K562 (cell line): ENCODE results near the gene OR4D6.

Experiments used
- EZH2 ChIP-seq: IDR thresholded peaks from 2 replicates; pipeline ENCODE4 v1.6.1; 2012; ENCODE audit warnings: low read depth, mild to moderate bottlenecking, inconsistent platforms, low read length, borderline replicate concordance
- POU5F1 ChIP-seq: fragments of 150-350 bp; IDR thresholded peaks from 2 replicates; pipeline ENCODE4 v1.6.1; 2014; ENCODE audit warnings: borderline replicate concordance, low read length, low read depth, mild to moderate bottlenecking; ENCODE audit not compliant: partially characterized antibody
- SMAD3 ChIP-seq: fragments of 450-650 bp; formaldehyde crosslinking; conservative IDR thresholded peaks from 2 replicates; pipeline ENCODE4 v1.4.0; 2020; ENCODE audit warnings: mild to moderate bottlenecking
- ZNF165 ChIP-seq: fragments of 250-450 bp; sonication (Bioruptor Pico); IDR thresholded peaks from 2 replicates; pipeline ENCODE4 v1.4.0; 2020; ENCODE audit warnings: borderline replicate concordance
- ZNF274 ChIP-seq: IDR thresholded peaks from 2 replicates; pipeline ENCODE4 v1.6.1; 2011; ENCODE audit warnings: low read depth, mild to moderate bottlenecking, low read length, moderate library complexity, borderline replicate concordance
- TF ChIP-seq, protein P1 (sequence below), 2 experiments: fragments of 450-650 bp; formaldehyde crosslinking in 1 of 2; IDR thresholded peaks; 2 replicates each; pipeline versions ENCODE4 v1.4.0 to v1.6.1; 2014 to 2020; ENCODE audit warnings: mild to moderate bottlenecking in 2 of 2, borderline replicate concordance in 1 of 2, low read depth in 1 of 2

DNA sequence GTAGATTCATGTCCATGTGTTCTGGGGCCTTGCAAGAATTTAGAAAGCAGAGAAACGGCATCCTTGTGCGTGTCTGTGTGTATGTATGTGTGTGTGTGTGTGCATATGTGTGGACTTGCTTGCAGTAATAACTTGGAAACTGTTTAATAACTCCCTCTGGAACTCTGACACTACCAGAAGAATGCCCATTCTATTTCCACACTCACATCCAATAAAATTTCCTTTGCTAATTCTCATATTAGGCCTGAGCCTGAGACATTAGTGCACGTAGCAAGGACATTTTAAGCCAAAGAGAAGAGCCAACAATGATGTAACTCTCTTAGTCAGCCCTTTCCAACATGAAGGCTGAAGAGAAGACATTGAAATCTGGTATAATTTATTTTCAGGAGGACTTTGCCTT lies 3.2 kb downstream of the OR4D6 start:
- TF ChIP-seq EZH2 (no peak), SMAD3 (CRISPR knock-in tag) (no peak), ZNF165 (no peak), ZNF274 (no peak), POU5F1 (no peak)
- TF ChIP-seq, protein P1, sequence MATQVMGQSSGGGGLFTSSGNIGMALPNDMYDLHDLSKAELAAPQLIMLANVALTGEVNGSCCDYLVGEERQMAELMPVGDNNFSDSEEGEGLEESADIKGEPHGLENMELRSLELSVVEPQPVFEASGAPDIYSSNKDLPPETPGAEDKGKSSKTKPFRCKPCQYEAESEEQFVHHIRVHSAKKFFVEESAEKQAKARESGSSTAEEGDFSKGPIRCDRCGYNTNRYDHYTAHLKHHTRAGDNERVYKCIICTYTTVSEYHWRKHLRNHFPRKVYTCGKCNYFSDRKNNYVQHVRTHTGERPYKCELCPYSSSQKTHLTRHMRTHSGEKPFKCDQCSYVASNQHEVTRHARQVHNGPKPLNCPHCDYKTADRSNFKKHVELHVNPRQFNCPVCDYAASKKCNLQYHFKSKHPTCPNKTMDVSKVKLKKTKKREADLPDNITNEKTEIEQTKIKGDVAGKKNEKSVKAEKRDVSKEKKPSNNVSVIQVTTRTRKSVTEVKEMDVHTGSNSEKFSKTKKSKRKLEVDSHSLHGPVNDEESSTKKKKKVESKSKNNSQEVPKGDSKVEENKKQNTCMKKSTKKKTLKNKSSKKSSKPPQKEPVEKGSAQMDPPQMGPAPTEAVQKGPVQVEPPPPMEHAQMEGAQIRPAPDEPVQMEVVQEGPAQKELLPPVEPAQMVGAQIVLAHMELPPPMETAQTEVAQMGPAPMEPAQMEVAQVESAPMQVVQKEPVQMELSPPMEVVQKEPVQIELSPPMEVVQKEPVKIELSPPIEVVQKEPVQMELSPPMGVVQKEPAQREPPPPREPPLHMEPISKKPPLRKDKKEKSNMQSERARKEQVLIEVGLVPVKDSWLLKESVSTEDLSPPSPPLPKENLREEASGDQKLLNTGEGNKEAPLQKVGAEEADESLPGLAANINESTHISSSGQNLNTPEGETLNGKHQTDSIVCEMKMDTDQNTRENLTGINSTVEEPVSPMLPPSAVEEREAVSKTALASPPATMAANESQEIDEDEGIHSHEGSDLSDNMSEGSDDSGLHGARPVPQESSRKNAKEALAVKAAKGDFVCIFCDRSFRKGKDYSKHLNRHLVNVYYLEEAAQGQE (IDR thresholded peaks at IDR 0.05; ENCODE audit: borderline replicate concordance): no peak
- TF ChIP-seq, protein P1 (CRISPR knock-in tag; IDR thresholded peaks at IDR 0.05; ENCODE audit: low read depth): no peak
